Measurements from ENCODE around the gene LRP1. TPM values are rescaled to one million over a fixed set of nuclear protein-coding genes. Genes with fewer than 3 reads are reported as not detected.

LRP1 gene
- total and polyA plus RNA-seq, 2 of the 13 experiments (the other 11 are each of a cell fraction or from before 2014, with no cell fraction given), result 14.7 to 30.8 TPM

DNA sequence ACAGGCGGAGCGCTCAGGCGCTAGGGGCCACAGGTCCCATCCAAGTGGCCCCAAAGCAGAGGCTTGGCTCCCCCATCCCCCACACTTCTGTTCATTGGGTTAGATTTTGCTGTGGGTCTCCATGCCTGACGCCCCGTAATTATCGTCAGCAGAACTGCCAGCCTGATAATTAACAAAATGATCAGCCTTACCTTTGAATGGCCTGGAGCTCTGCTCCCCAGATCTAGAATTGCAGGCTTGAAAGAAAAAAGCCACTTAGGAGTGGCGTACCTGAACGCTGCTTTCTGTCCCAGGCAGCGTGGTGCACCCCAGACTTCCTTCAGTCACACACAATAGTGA is 47.8 kb downstream of the LRP1 start:
- Histone ChIP-seq H3K27me3 (ENCODE audit: control insufficient read depth in 1 of 2, insufficient read depth in 2 of 2, low read length in 2 of 2) (no peaks in the 10 kb centered on the region), H4K20me1 (ENCODE audit: insufficient read depth, low read length) (no peaks in the 10 kb centered on the region; the same call in 1 of the 2 replicates), H3K9ac (ENCODE audit: insufficient read depth, low read depth, low read length) (no peak overlapping the region), H3K79me2 (ENCODE audit: insufficient read depth, low read length) (no peaks in the 10 kb centered on the region), H3K4me3 (replicated peaks in 1 of 3; ENCODE audit: insufficient read depth in 1 of 3, low read depth in 2 of 3, low read length in 3 of 3) (no peak overlapping the region), H2AFZ (ENCODE audit: low read length) (no peak overlapping the region), H3K36me3 (replicated peaks in 1 of 2; ENCODE audit: control insufficient read depth in 1 of 2, insufficient read depth in 2 of 2, low read length in 2 of 2) (peaks cover 53 to 86% of the 10 kb centered on the region in 2 experiments), H3K27ac (ENCODE audit: extremely low read length, insufficient read depth, low read length) (no peak overlapping the region), H3K9me3 (ENCODE audit: low read length) (no peaks in the 10 kb centered on the region), H3K4me1 (ENCODE audit: insufficient read depth, low read length) (0 out of 2 replicates have a peak, but pooled peaks cover 5% of the 10 kb centered on the region), H3K4me2 (ENCODE audit: low read depth, low read length) (no peak overlapping the region)
- in situ Hi-C loops (cut with HindIII; ENCODE audit: extremely low pct_ligation_motif_present, low pct_unique_long_range_greater_than_20kb) (loop anchor here (5.0 kb wide), 1 partner anchor 44 kb away; no protein-coding TSS in a partner anchor), intact Hi-C loops (cut with micrococcal nuclease; ENCODE audit: unreplicated experiment) (no loop called here)
- no TSS peak for BruUV-seq (replicated peaks)
- WGBS (ENCODE audit: low lambda C conversion rate), result 97% methylated on average over 9 of the region's 9 CpGs
- TF ChIP-seq HDAC2 (CRISPR knock-in tag; IDR thresholded peaks at IDR 0.05), result no peak
- 0 out of 2 replicates have a peak, but pooled peaks have one; percentile 25 for TF ChIP-seq EED (CRISPR knock-in tag; IDR thresholded peaks at IDR 0.05)
- TF ChIP-seq ZNF563 (CRISPR knock-in tag; IDR thresholded peaks at IDR 0.05), result peak; percentile 92
- CTCF ChIA-PET (ENCODE audit: low intra/inter-chr PET ratio, low total read pairs), result interaction anchor here (1.7 to 2.5 kb wide), 2 partner anchors 49 to 52 kb away, joined by 9 to 28 read pairs; partner anchors contain the start of gene LRP1
- ATAC-seq, result no peak
- POLR2A ChIA-PET, result interaction anchor here (0.9 to 2.1 kb wide), 6 partner anchors 27 to 64 kb away, joined by 3 to 17 read pairs (median 6); partner anchors contain the start of gene LRP1
- FAIRE-seq, result no peak
- DNase-seq (ENCODE audit: low spot score), result no peak

DNA sequence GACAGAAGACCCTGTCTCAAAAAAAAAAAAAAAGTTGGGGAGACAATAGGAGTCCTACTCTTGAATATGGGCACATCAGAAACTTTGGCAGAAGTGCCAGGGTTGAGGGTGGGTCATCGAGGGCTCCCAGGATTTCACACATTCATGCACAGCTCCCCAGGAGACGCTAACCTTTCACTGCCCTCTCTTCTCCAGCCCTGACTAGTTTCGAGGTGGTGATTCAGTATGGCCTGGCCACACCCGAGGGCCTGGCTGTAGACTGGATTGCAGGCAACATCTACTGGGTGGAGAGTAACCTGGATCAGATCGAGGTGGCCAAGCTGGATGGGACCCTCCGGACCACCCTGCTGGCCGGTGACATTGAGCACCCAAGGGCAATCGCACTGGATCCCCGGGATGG is 48.6 kb downstream of the LRP1 start:
- no peak overlapping the region for H3K4me3 ChIP-seq (replicated peaks in 1 of 3; ENCODE audit: insufficient read depth in 1 of 3, low read depth in 2 of 3, low read length in 3 of 3)
- ChIA-PET CTCF (ENCODE audit: low intra/inter-chr PET ratio, low total read pairs) (interaction anchor here (2.5 kb wide), 1 partner anchor 53 kb away, joined by 28 read pairs; no protein-coding TSS in a partner anchor), POLR2A (interaction anchor here (2.1 kb wide), 2 partner anchors 53 to 65 kb away, joined by 7 to 8 read pairs; no protein-coding TSS in a partner anchor)
- no peaks in the 10 kb centered on the region for H3K9me3 ChIP-seq (ENCODE audit: low read length)
- no peak for FAIRE-seq
- no peak overlapping the region for H3K27ac ChIP-seq (ENCODE audit: extremely low read length, insufficient read depth, low read length)
- no peak overlapping the region for H3K4me2 ChIP-seq (ENCODE audit: low read depth, low read length)
- intact Hi-C loops (cut with micrococcal nuclease; ENCODE audit: unreplicated experiment), result no loop called here
- ATAC-seq, result no peak
- no peaks in the 10 kb centered on the region for H3K27me3 ChIP-seq (ENCODE audit: control insufficient read depth in 1 of 2, insufficient read depth in 2 of 2, low read length in 2 of 2)
- H3K36me3 ChIP-seq (replicated peaks in 1 of 2; ENCODE audit: control insufficient read depth in 1 of 2, insufficient read depth in 2 of 2, low read length in 2 of 2), result peaks cover 53 to 88% of the 10 kb centered on the region in 2 experiments
- no peak overlapping the region for H2AFZ ChIP-seq (ENCODE audit: low read length)
- DNase-seq (ENCODE audit: low spot score), result no peak
- H3K79me2 ChIP-seq (ENCODE audit: insufficient read depth, low read length), result no peaks in the 10 kb centered on the region
- in situ Hi-C loops (cut with HindIII; ENCODE audit: extremely low pct_ligation_motif_present, low pct_unique_long_range_greater_than_20kb), result loop anchor here (5.0 kb wide), 1 partner anchor 45 kb away; no protein-coding TSS in a partner anchor
- BruUV-seq (replicated peaks), result no TSS peak
- no peaks in the 10 kb centered on the region; the same call in 1 of the 2 replicates for H4K20me1 ChIP-seq (ENCODE audit: insufficient read depth, low read length)
- TF ChIP-seq SAP130 (CRISPR knock-in tag; IDR thresholded peaks at IDR 0.05; ENCODE audit: low read depth) (no peak), SIX1 (CRISPR knock-in tag; IDR thresholded peaks at IDR 0.05; ENCODE audit: borderline replicate concordance) (no peak), HMG20B (CRISPR knock-in tag; conservative IDR thresholded peaks at IDR 0.05) (no peak), TEAD3 (CRISPR knock-in tag; optimal IDR thresholded peaks at IDR 0.05; ENCODE audit: borderline replicate concordance) (no peak)
- no peak overlapping the region for H3K9ac ChIP-seq (ENCODE audit: insufficient read depth, low read depth, low read length)
- WGBS (ENCODE audit: low lambda C conversion rate), result 95% methylated on average over 9 of the region's 9 CpGs
- H3K4me1 ChIP-seq (ENCODE audit: insufficient read depth, low read length), result 0 out of 2 replicates have a peak, but pooled peaks cover 5% of the 10 kb centered on the region

All from HepG2 (cell line).